H1 (cell line): ENCODE data around the gene EN2. TPM values are rescaled to one million over a fixed set of nuclear protein-coding genes. Genes with fewer than 3 reads are reported as not detected.

Experiments
- CTCF ChIA-PET: fragments of 300-600 bp; sonication (Branson Sonifier 250); formaldehyde crosslinking; loops from one replicate; lab custom pipeline; 2021; ENCODE audit not compliant: partially characterized antibody; lab: Charles Lee
- POLR2A ChIA-PET: fragments of 300-600 bp; sonication (Branson Sonifier 250); formaldehyde crosslinking; loops from one replicate; lab custom pipeline; 2021; ENCODE audit warnings: inconsistent platforms; ENCODE audit not compliant: partially characterized antibody; lab: Charles Lee
- DNase-seq, 2 experiments: peaks; one replicate each; pipeline versions ENCODE4 v3.0.0 to v3.0.0-alpha.2; 2010 to 2022; ENCODE audit warnings: low spot score in 2 of 2, low read depth in 1 of 2, mixed read lengths in 1 of 2
- FAIRE-seq: peaks from 2 replicates; lab custom pipeline; 2011; peaks lifted over from hg19 to GRCh38; lab: Jason Lieb, UNC
- H2AFZ ChIP-seq: 2 replicates; pipeline ENCODE4 v1.8.1; 2012; ENCODE audit warnings: low read length, inconsistent platforms
- H2AK5ac ChIP-seq: 2 replicates; pipeline ENCODE4 v1.6.1; 2013; ENCODE audit warnings: low read depth, low read length
- H2BK120ac ChIP-seq: replicated peaks from 2 replicates; pipeline ENCODE3; 2013; ENCODE audit warnings: low read depth, low read length, inconsistent platforms
- H2BK12ac ChIP-seq: 2 replicates; pipeline ENCODE4 v1.6.1; 2013; ENCODE audit warnings: low read depth, low read length
- H2BK15ac ChIP-seq: 2 replicates; pipeline ENCODE4 v1.6.1; 2013; ENCODE audit warnings: low read length
- H2BK20ac ChIP-seq: 2 replicates; pipeline ENCODE4 v1.6.1; 2013; ENCODE audit warnings: low read length
- H2BK5ac ChIP-seq: 2 replicates; pipeline ENCODE4 v1.6.1; 2013; ENCODE audit warnings: low read depth, low read length
- H3K14ac ChIP-seq: 2 replicates; pipeline ENCODE4 v1.6.1; 2013; ENCODE audit warnings: inconsistent platforms; ENCODE audit not compliant: insufficient read length
- H3K18ac ChIP-seq: 2 replicates; pipeline ENCODE4 v1.6.1; 2013; ENCODE audit warnings: low read length; ENCODE audit errors: extremely low read depth
- H3K23ac ChIP-seq: 2 replicates; pipeline ENCODE4 v1.6.1; 2013; ENCODE audit warnings: inconsistent platforms; ENCODE audit not compliant: insufficient read length
- H3K23me2 ChIP-seq: 2 replicates; pipeline ENCODE4 v1.6.1; 2013; ENCODE audit warnings: low read depth, low read length
- H3K27ac ChIP-seq: 2 replicates; pipeline ENCODE4 v1.6.1; 2011; ENCODE audit warnings: low read depth, low read length, inconsistent platforms
- H3K27me3 ChIP-seq, 4 experiments: replicated peaks in 1 of 4; 1 replicate in 1 of 4; 2 replicates in 3 of 4; pipeline versions ENCODE4 v1.6.1 to v1.8.1; 2011 to 2013; ENCODE audit warnings: low read length in 3 of 4, mild to moderate bottlenecking in 3 of 4, inconsistent platforms in 2 of 4, mixed read lengths in 2 of 4, moderate library complexity in 1 of 4; ENCODE audit not compliant: control insufficient read depth in 3 of 4, insufficient read depth in 3 of 4; ENCODE audit errors: extremely low read depth in 1 of 4
- H3K36me3 ChIP-seq, 4 experiments: 2 replicates each; pipeline versions ENCODE4 v1.6.1 to v1.8.1; 2011 to 2013; ENCODE audit warnings: mild to moderate bottlenecking in 4 of 4, low read length in 3 of 4, moderate library complexity in 2 of 4, control low read depth in 1 of 4, inconsistent platforms in 1 of 4; ENCODE audit not compliant: insufficient read depth in 4 of 4, control insufficient read depth in 2 of 4
- H3K4ac ChIP-seq: replicated peaks from 2 replicates; pipeline ENCODE3; 2013; ENCODE audit warnings: low read length, low read depth, mixed read lengths, inconsistent platforms; ENCODE audit not compliant: insufficient read length
- H3K4me1 ChIP-seq, 4 experiments: replicated peaks in 1 of 4; 1 replicate in 1 of 4; 2 replicates in 3 of 4; pipeline versions ENCODE4 v1.6.1 to v1.8.1; 2011 to 2013; ENCODE audit warnings: low read length in 3 of 4, inconsistent platforms in 2 of 4, mixed read lengths in 1 of 4; ENCODE audit not compliant: insufficient read depth in 4 of 4, control insufficient read depth in 3 of 4
- H3K4me2 ChIP-seq, 2 experiments: 2 replicates each; pipeline versions ENCODE4 v1.6.1 to v1.8.1; 2011 to 2013; ENCODE audit warnings: low read depth in 2 of 2, low read length in 2 of 2, control low read depth in 1 of 2, inconsistent platforms in 1 of 2, mild to moderate bottlenecking in 1 of 2; ENCODE audit not compliant: insufficient read depth in 1 of 2
- H3K4me3 ChIP-seq, 4 experiments: fragments of 200-600, 300-600 bp in 1 of 4; sonication (generic), shearing (Covaris generic), sonication (Bioruptor Twin) in 1 of 4; 2 replicates each; pipeline versions ENCODE4 v1.5.1 to v1.8.1; 2011 to 2016; ENCODE audit warnings: low read length in 4 of 4, low read depth in 3 of 4, control low read depth in 2 of 4, inconsistent platforms in 2 of 4, mild to moderate bottlenecking in 2 of 4, mixed read lengths in 1 of 4, moderate library complexity in 1 of 4; ENCODE audit not compliant: insufficient read depth in 2 of 4; ENCODE audit errors: extremely low read depth in 1 of 4
- H3K56ac ChIP-seq: replicated peaks from 2 replicates; pipeline ENCODE3; 2013; ENCODE audit warnings: low read depth, mild to moderate bottlenecking, mixed read lengths, low read length, inconsistent platforms; ENCODE audit not compliant: insufficient read length
- H3K79me1 ChIP-seq: 2 replicates; pipeline ENCODE4 v1.6.1; 2013; ENCODE audit warnings: low read depth, low read length, control low read depth
- H3K79me2 ChIP-seq, 2 experiments: 2 replicates each; pipeline versions ENCODE4 v1.6.1 to v1.8.1; 2012 to 2013; ENCODE audit warnings: low read length in 2 of 2, mild to moderate bottlenecking in 2 of 2, inconsistent platforms in 1 of 2; ENCODE audit not compliant: insufficient read depth in 2 of 2, control insufficient read depth in 1 of 2
- H3K9ac ChIP-seq, 4 experiments: replicated peaks in 1 of 4; 1 replicate in 1 of 4; 2 replicates in 3 of 4; pipeline versions ENCODE4 v1.6.1 to v1.8.1; 2011 to 2013; ENCODE audit warnings: low read depth in 3 of 4, low read length in 3 of 4, control low read depth in 2 of 4, mild to moderate bottlenecking in 2 of 4, moderate library complexity in 2 of 4, inconsistent platforms in 1 of 4; ENCODE audit errors: extremely low read depth in 1 of 4
- H3K9me3 ChIP-seq, 2 experiments: 2 replicates each; pipeline versions ENCODE4 v1.6.1 to v1.8.1; 2012 to 2013; ENCODE audit warnings: mild to moderate bottlenecking in 2 of 2, moderate library complexity in 2 of 2, control low read depth in 1 of 2, inconsistent platforms in 1 of 2, low read depth in 1 of 2, low read length in 1 of 2, mixed read lengths in 1 of 2; ENCODE audit not compliant: insufficient read depth in 2 of 2
- H4K20me1 ChIP-seq, 2 experiments: replicated peaks in 1 of 2; 2 replicates each; pipeline versions ENCODE3 to v1.8.1; 2011 to 2013; ENCODE audit warnings: inconsistent platforms in 2 of 2, low read length in 2 of 2, mild to moderate bottlenecking in 1 of 2; ENCODE audit not compliant: insufficient read depth in 2 of 2, control insufficient read depth in 1 of 2
- H4K5ac ChIP-seq: 2 replicates; pipeline ENCODE4 v1.6.1; 2013; ENCODE audit warnings: low read length, low read depth, mixed read lengths, inconsistent platforms; ENCODE audit not compliant: insufficient read length
- H4K8ac ChIP-seq: 2 replicates; pipeline ENCODE4 v1.8.0; 2013; ENCODE audit warnings: mild to moderate bottlenecking, moderate library complexity, low read length, inconsistent platforms; ENCODE audit not compliant: insufficient read depth; ENCODE audit errors: extremely low read depth
- H4K91ac ChIP-seq: replicated peaks from 2 replicates; pipeline ENCODE3; 2013; ENCODE audit warnings: low read length, mixed read lengths, inconsistent platforms; ENCODE audit not compliant: insufficient read length
- ATF2 ChIP-seq: IDR thresholded peaks from 2 replicates; pipeline ENCODE4 v1.6.1; 2012; ENCODE audit warnings: low read length, inconsistent platforms
- EP300 ChIP-seq, 2 experiments: IDR thresholded peaks; 1 replicate in 1 of 2; 2 replicates in 1 of 2; pipeline ENCODE4 v1.6.1; 2011 to 2012; ENCODE audit warnings: low read depth in 2 of 2, low read length in 2 of 2, mild to moderate bottlenecking in 2 of 2, borderline replicate concordance in 1 of 2, inconsistent platforms in 1 of 2, moderate library complexity in 1 of 2
- GABPA ChIP-seq: IDR thresholded peaks from 2 replicates; pipeline ENCODE4 v1.6.1; 2011; ENCODE audit warnings: mild to moderate bottlenecking, low read length, moderate library complexity, borderline replicate concordance; ENCODE audit not compliant: insufficient read depth
- HDAC2 ChIP-seq, 2 experiments: fragments of 300-600 bp in 1 of 2; sonication (generic) in 1 of 2; IDR thresholded peaks; 2 replicates each; pipeline ENCODE4 v1.6.1; 2011 to 2012; ENCODE audit warnings: low read depth in 2 of 2, low read length in 2 of 2, mild to moderate bottlenecking in 2 of 2, moderate library complexity in 2 of 2, borderline replicate concordance in 1 of 2, inconsistent platforms in 1 of 2
- KDM4A ChIP-seq: IDR thresholded peaks from one replicate; pipeline ENCODE4 v1.7.1; 2012; ENCODE audit warnings: low read depth, mild to moderate bottlenecking, moderate library complexity, low read length, inconsistent platforms; ENCODE audit not compliant: severe bottlenecking
- POLR2A ChIP-seq, 2 experiments: IDR thresholded peaks; 1 replicate in 1 of 2; 2 replicates in 1 of 2; pipeline ENCODE4 v1.6.1; 2011; ENCODE audit warnings: low read depth in 2 of 2, low read length in 2 of 2, mild to moderate bottlenecking in 2 of 2; ENCODE audit errors: control extremely low read depth in 1 of 2
- POLR2AphosphoS5 ChIP-seq: IDR thresholded peaks from 2 replicates; pipeline ENCODE4 v1.6.1; 2011; ENCODE audit warnings: low read depth, low read length
- SIRT6 ChIP-seq: IDR thresholded peaks from one replicate; pipeline ENCODE4 v1.7.1; 2012; ENCODE audit warnings: low read length, inconsistent platforms
- YY1 ChIP-seq: IDR thresholded peaks from 2 replicates; pipeline ENCODE4 v1.6.1; 2011; ENCODE audit warnings: low read depth, mild to moderate bottlenecking, low read length
- WGBS, 2 experiments: shearing (Covaris generic) in 1 of 2; methylation state at CpG; one replicate each; pipeline versions ENCODE4 v1.1.6 to v1.1.7; 2013 to 2015; ENCODE audit warnings: low lambda C conversion rate in 2 of 2, mixed read lengths in 2 of 2, inconsistent platforms in 1 of 2, low coverage in 1 of 2, missing lambda C conversion rate in 1 of 2; ENCODE audit not compliant: insufficient replicate concordance in 2 of 2, insufficient coverage in 1 of 2, insufficient read length in 1 of 2; ENCODE audit errors: extremely low coverage in 1 of 2, missing lambda C conversion rate in 1 of 2; 5-methylcytosine and 5-hydroxymethylcytosine counted together
- polyA plus RNA-seq, 7 experiments: library from polyadenylated mRNA; depleted of rRNA in 3 of 7; stranded (reverse) in 5 of 7; unstranded in 2 of 7; fragments of >200 nt in 5 of 7; fragments of 200-250 nt in 2 of 7; gene quantifications; 1 replicate in 5 of 7; 2 replicates in 1 of 7; 4 replicates in 1 of 7; pipeline versions ENCODE4 v1.2.1 to v1.2.3, GENCODE V29; 2011 to 2013; ENCODE audit warnings: missing spikeins in 2 of 7, mixed read lengths in 2 of 7
- total RNA-seq: library from RNA; stranded (reverse); fragmentation: NEBNext Ultra II Directional; extraction: Animal tissue kit (Norgen Biotek cat#: 25700); gene quantifications from 2 replicates; pipeline ENCODE4 v1.2.1, GENCODE V29; 2021

EN2 gene
- total and polyA plus RNA-seq, 2 of the 8 experiments (the other 6 are each of a cell fraction or from before 2014, with no cell fraction given) = not detected

GRCh38 chr7:155428171-155428834 lies 29.6 kb upstream of the EN2 start:
- H2BK5ac ChIP-seq = no peak overlapping the region
- H3K27ac ChIP-seq = no peak overlapping the region
- no peak overlapping the region for H2AK5ac ChIP-seq
- H2AFZ ChIP-seq = no peak overlapping the region
- H3K79me1 ChIP-seq = no peaks in the 10 kb centered on the region
- H3K9ac ChIP-seq = no peak overlapping the region
- no peaks in the 10 kb centered on the region; a peak in 1 of 7 replicates for H3K27me3 ChIP-seq
- H3K9me3 ChIP-seq = no peaks in the 10 kb centered on the region
- CTCF ChIA-PET = interaction anchor here (0.6 to 1.9 kb wide), 4 partner anchors 15 to 1290 kb away, joined by 3 to 6 read pairs (median 4); no protein-coding TSS in a partner anchor
- no peak overlapping the region for H3K14ac ChIP-seq
- 90% methylated on average over 14 of the region's 14 CpGs; no CpG with 5 or more reads in 1 of the 2 experiments for WGBS, 2 experiments
- no peaks in the 10 kb centered on the region for H3K23me2 ChIP-seq
- no peak overlapping the region for H4K91ac ChIP-seq
- no peak overlapping the region for H2BK12ac ChIP-seq
- H4K20me1 ChIP-seq = no peaks in the 10 kb centered on the region
- no peaks in the 10 kb centered on the region for H3K4me1 ChIP-seq
- H3K23ac ChIP-seq = no peak overlapping the region
- no peak overlapping the region for H3K4ac ChIP-seq
- no peak overlapping the region for H3K4me3 ChIP-seq
- H3K18ac ChIP-seq = no peak overlapping the region
- TF ChIP-seq HDAC2 (IDR thresholded peaks at IDR 0.05; ENCODE audit: borderline replicate concordance in 1 of 2, low read depth in 2 of 2, low read length in 2 of 2) (no peak), KDM4A (no peak), GABPA (no peak), POLR2A (IDR thresholded peaks at IDR 0.05; ENCODE audit: control extremely low read depth in 1 of 2, low read depth in 2 of 2, low read length in 2 of 2) (no peak), ATF2 (no peak), SIRT6 (no peak), EP300 (IDR thresholded peaks at IDR 0.05; ENCODE audit: borderline replicate concordance in 1 of 2, low read depth in 2 of 2, low read length in 2 of 2) (no peak), POLR2AphosphoS5 (no peak), YY1 (no peak)
- TF ChIP-seq, all 59 proteins: peak for 0
- Histone ChIP-seq H3K36me3 (no peaks in the 10 kb centered on the region), H4K8ac (no peak overlapping the region), H3K56ac (no peak overlapping the region), H3K79me2 (no peaks in the 10 kb centered on the region), H3K4me2 (no peak overlapping the region), H2BK120ac (no peak overlapping the region), H2BK15ac (no peak overlapping the region), H2BK20ac (no peak overlapping the region), H4K5ac (no peak overlapping the region)
- DNase-seq (no peak), FAIRE-seq (no peak)
- POLR2A ChIA-PET = no interaction called here
